Breast epithelium (tissue), 3 donors: ENCODE measurements around the gene C1QL1.

ENCODE experiments used
- POLR2AphosphoS5 ChIP-seq, 3 donors: sonication (generic); formaldehyde crosslinking; IDR thresholded peaks; one replicate each; pipeline ENCODE4 v1.6.1; 2017; ENCODE audit warnings: antibody characterized with exemption in 3 of 3
- TF ChIP-seq, protein P1 (sequence below), 3 donors: fragments of 450-650 bp; IDR thresholded peaks; one replicate each; pipeline ENCODE4 v1.5.1; 2016 to 2017; ENCODE audit warnings: antibody characterized with exemption in 3 of 3, mild to moderate bottlenecking in 3 of 3, moderate library complexity in 3 of 3

GRCh38 chr17:44969144-44969780 is 1.2 kb upstream of the C1QL1 start:
- TF ChIP-seq, protein P1, sequence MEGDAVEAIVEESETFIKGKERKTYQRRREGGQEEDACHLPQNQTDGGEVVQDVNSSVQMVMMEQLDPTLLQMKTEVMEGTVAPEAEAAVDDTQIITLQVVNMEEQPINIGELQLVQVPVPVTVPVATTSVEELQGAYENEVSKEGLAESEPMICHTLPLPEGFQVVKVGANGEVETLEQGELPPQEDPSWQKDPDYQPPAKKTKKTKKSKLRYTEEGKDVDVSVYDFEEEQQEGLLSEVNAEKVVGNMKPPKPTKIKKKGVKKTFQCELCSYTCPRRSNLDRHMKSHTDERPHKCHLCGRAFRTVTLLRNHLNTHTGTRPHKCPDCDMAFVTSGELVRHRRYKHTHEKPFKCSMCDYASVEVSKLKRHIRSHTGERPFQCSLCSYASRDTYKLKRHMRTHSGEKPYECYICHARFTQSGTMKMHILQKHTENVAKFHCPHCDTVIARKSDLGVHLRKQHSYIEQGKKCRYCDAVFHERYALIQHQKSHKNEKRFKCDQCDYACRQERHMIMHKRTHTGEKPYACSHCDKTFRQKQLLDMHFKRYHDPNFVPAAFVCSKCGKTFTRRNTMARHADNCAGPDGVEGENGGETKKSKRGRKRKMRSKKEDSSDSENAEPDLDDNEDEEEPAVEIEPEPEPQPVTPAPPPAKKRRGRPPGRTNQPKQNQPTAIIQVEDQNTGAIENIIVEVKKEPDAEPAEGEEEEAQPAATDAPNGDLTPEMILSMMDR (IDR thresholded peaks at IDR 0.05) = no peak
- TF ChIP-seq POLR2AphosphoS5 (IDR thresholded peaks at IDR 0.05) = no peak
